AG09319 (cell line): ENCODE results near the gene FIBP.

Experiments used
- DNase-seq: peaks from one replicate; pipeline ENCODE4 v3.0.0-alpha.2; 2010; ENCODE audit warnings: low read depth; ENCODE audit errors: extremely low read depth
- CTCF ChIP-seq: IDR thresholded peaks from 2 replicates; pipeline ENCODE4 v1.5.1; 2011; ENCODE audit warnings: low read depth, mild to moderate bottlenecking, inconsistent platforms, low read length, moderate library complexity

FIBP gene

GRCh38 chr11:65842144-65842543 lies 46.1 kb downstream of the FIBP start:
- DNase-seq: no peak
- TF ChIP-seq CTCF: no peak

GRCh38 chr11:65834202-65834601 lies 54.1 kb downstream of the FIBP start:
- no peak for DNase-seq
- TF ChIP-seq CTCF: no peak
